Heart left ventricle (tissue), 16 donors: ENCODE data around the gene NME1. TPM values are rescaled to one million over a fixed set of nuclear protein-coding genes. Genes with fewer than 3 reads are reported as not detected.

Experiments
- ATAC-seq, 4 donors: fragments of 200-7000 bp; cut with Tn5 transposase; one replicate each; pipeline ENCODE4 v1.9.1; 2020 to 2022; ENCODE audit warnings: moderate library complexity in 4 of 4, mild to moderate bottlenecking in 3 of 4, moderate number of reproducible peaks in 1 of 4
- DNase-seq, 5 donors: peaks; one replicate each; pipeline ENCODE4 v3.0.0-alpha.2; 2020
- H3K27ac ChIP-seq, 12 donors: fragments of 200-600 bp; sonication (generic) in 4 of 12; one replicate each; pipeline versions ENCODE4 v1.5.0 to v1.8.0; 2016 to 2022; ENCODE audit warnings: mild to moderate bottlenecking in 2 of 12
- H3K27me3 ChIP-seq, 9 donors: fragments of 200-600 bp; sonication (generic) in 2 of 9; one replicate each; pipeline versions ENCODE4 v1.5.1 to v1.8.0; 2016 to 2022; ENCODE audit warnings: mild to moderate bottlenecking in 3 of 9
- H3K36me3 ChIP-seq, 9 donors: fragments of 200-600 bp; sonication (generic) in 2 of 9; one replicate each; pipeline versions ENCODE4 v1.5.0 to v1.8.0; 2018 to 2022; ENCODE audit warnings: mild to moderate bottlenecking in 2 of 9
- H3K4me1 ChIP-seq, 12 donors: fragments of 200-600 bp; sonication (generic) in 4 of 12; one replicate each; pipeline versions ENCODE4 v1.5.0 to v1.8.0; 2016 to 2022; ENCODE audit warnings: mild to moderate bottlenecking in 3 of 12
- H3K4me3 ChIP-seq, 12 donors: fragments of 200-600 bp; sonication (generic) in 4 of 12; one replicate each; pipeline versions ENCODE4 v1.5.0 to v1.8.0; 2017 to 2022; ENCODE audit warnings: mild to moderate bottlenecking in 9 of 12, moderate library complexity in 4 of 12
- H3K9me3 ChIP-seq, 12 donors: fragments of 200-600 bp; sonication (generic) in 4 of 12; one replicate each; pipeline versions ENCODE4 v1.5.0 to v1.8.0; 2016 to 2022; ENCODE audit warnings: mild to moderate bottlenecking in 1 of 12
- POLR2A ChIP-seq, 2 donors: fragments of 450-650 bp; IDR thresholded peaks; one replicate each; pipeline ENCODE4 v1.6.1; 2017; ENCODE audit warnings: antibody characterized with exemption in 2 of 2, mild to moderate bottlenecking in 2 of 2, moderate library complexity in 2 of 2
- WGBS, 4 donors: extraction: QIAGEN DNeasy Blood & Tissue Kit in 2 of 4; methylation state at CpG; one replicate each; pipeline versions ENCODE4 v1.1.5 to v1.1.7; 2013 to 2018; 5-methylcytosine and 5-hydroxymethylcytosine counted together
- intact Hi-C, 10 donors: fragments of 100-400 bp; cut with DNase I; formaldehyde crosslinking; loops; one replicate each; pipeline versions ENCODE4 v1.11.1 to v1.14.2; 2022
- polyA plus RNA-seq, 2 donors: library from polyadenylated mRNA; stranded (reverse); fragments of 200-250 nt; gene quantifications; one replicate each; pipeline ENCODE4 v1.2.3, GENCODE V29; 2013
- total RNA-seq, 9 donors: library from RNA; depleted of rRNA in 2 of 9; stranded (reverse); fragments of >200 nt in 2 of 9; fragmentation: NEBNext Ultra II Directional in 3 of 9; extraction: Animal tissue kit (Norgen Biotek cat#: 25700) in 3 of 9; gene quantifications; one replicate each; pipeline versions ENCODE4 v1.1.0 to v1.2.4, GENCODE V29; 2016 to 2023
- TF ChIP-seq, protein P1 (sequence below), 12 donors: fragments of 200-600 bp; sonication (generic) in 4 of 12; IDR thresholded peaks; one replicate each; pipeline versions ENCODE4 v1.5.0 to v1.8.0; 2018 to 2022; ENCODE audit warnings: antibody characterized with exemption in 12 of 12, mild to moderate bottlenecking in 5 of 12
- donor health status: ischemic (EF 13 %, LVEDD 7.1; RV severe dilation, severe dysfunction).
- donor health status: healthy with polysubstance abuse.
- donor health status: DM: no; HTN: yes; CAD: no.
- donor health status: DM: no; HTN: no; CAD: no.
- donor health status: ischemic (EF 25% LVEDD 6.9; RV normal size, moderate dysfunction).
- donor health status: ischemic (EF 25% LVEDD 5.7; RV mildly dilated, moderate dysfunction).
- donor health status: healthy.
- donor health status: DM: yes; HTN: yes; CAD: no.
- donor health status: ischemic (EF 35%, LVEDD 5.7; RV mildly dilated, moderate dysfunction).
- donor health status: nonischemic (EF 11% LVEDD 7.7; RV severe dilation, severe dysfunction).
- donor health status: DM: yes; HTN: yes; CAD: no.
- donor health status: PGD.
- donor health status: ischemic (EF 29% LVEDD 5.4; RV normal size, mild dysfunction).
- donor health status: nonischemic (EF 23%, LVEDD 6.1; RV moderate dilation, normal function).

NME1 gene
- total and polyA plus RNA-seq, 11 donors, result 9.2 to 157 (median 28.7) TPM

DNA sequence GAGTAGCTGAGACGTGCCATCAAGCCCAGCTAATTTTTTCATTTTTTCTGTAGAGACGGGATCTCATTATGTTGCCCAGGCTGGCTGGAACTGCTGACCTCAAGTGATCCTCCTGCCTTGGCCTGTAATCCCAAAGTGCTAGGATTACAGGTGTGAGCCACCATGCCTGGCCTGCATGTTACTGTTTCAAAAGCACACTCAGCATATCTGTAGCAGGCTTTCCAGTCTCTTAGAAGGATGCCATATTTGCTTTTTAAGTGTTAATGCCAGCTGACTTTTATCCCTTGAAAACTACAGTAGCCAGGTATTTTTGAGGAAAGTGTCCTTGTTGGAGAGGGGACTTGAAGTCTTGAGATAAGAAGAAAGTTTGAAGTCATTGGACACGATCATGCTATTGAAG is 17.4 kb upstream of the NME1 start:
- DNase-seq (no peak), ATAC-seq (no peak)
- Histone ChIP-seq H3K27me3 (no peaks in the 10 kb centered on the region), H3K4me1 (peaks cover 0 to 19% (median 8%) of the 10 kb centered on the region in 12 donors), H3K36me3 (no peaks in the 10 kb centered on the region), H3K9me3 (no peaks in the 10 kb centered on the region), H3K27ac (no peak overlapping the region), H3K4me3 (no peak overlapping the region)
- no peak for TF ChIP-seq POLR2A (IDR thresholded peaks at IDR 0.05)
- TF ChIP-seq, protein P1, sequence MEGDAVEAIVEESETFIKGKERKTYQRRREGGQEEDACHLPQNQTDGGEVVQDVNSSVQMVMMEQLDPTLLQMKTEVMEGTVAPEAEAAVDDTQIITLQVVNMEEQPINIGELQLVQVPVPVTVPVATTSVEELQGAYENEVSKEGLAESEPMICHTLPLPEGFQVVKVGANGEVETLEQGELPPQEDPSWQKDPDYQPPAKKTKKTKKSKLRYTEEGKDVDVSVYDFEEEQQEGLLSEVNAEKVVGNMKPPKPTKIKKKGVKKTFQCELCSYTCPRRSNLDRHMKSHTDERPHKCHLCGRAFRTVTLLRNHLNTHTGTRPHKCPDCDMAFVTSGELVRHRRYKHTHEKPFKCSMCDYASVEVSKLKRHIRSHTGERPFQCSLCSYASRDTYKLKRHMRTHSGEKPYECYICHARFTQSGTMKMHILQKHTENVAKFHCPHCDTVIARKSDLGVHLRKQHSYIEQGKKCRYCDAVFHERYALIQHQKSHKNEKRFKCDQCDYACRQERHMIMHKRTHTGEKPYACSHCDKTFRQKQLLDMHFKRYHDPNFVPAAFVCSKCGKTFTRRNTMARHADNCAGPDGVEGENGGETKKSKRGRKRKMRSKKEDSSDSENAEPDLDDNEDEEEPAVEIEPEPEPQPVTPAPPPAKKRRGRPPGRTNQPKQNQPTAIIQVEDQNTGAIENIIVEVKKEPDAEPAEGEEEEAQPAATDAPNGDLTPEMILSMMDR (IDR thresholded peaks at IDR 0.05), result no peak
- WGBS, 4 donors, result 89 to 97% (median 93%) methylated on average over 3 of the region's 3 CpGs
- intact Hi-C loops, result no loop called here

DNA sequence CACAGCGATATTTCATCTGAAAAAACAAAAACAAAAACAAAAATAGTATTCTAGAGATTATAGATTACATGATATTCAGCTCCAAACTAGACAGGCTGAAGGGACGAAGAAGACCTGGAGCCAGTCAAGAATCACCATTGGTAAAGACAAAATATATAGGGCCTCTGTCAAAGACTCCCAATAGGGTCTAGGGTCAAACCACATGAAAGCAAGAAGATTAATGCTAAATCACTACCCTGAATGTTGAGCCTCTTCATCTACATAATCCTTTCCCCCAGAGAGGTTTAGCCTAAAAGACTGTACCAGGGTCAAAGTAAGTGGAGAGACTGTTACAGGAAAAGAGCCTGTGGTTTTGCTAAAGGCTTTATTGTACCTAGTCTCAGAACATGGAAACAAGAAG is 10.8 kb upstream of the NME1 start:
- H3K36me3 ChIP-seq, result no peaks in the 10 kb centered on the region
- H3K4me1 ChIP-seq, result no peaks in the 10 kb centered on the region
- DNase-seq, result no peak
- intact Hi-C loops, result loop anchor here in 1 of 10 donors (10.0 kb wide), 1 partner anchor 288 kb away; no protein-coding TSS in a partner anchor
- WGBS, 4 donors, result 94 to 97% (median 95%) methylated on average over 2 of the region's 2 CpGs
- no peak overlapping the region for H3K4me3 ChIP-seq
- no peaks in the 10 kb centered on the region for H3K9me3 ChIP-seq
- no peaks in the 10 kb centered on the region for H3K27me3 ChIP-seq
- TF ChIP-seq, protein P1 (IDR thresholded peaks at IDR 0.05), result no peak
- TF ChIP-seq POLR2A (IDR thresholded peaks at IDR 0.05), result no peak
- ATAC-seq, result no peak
- H3K27ac ChIP-seq, result no peak overlapping the region

DNA sequence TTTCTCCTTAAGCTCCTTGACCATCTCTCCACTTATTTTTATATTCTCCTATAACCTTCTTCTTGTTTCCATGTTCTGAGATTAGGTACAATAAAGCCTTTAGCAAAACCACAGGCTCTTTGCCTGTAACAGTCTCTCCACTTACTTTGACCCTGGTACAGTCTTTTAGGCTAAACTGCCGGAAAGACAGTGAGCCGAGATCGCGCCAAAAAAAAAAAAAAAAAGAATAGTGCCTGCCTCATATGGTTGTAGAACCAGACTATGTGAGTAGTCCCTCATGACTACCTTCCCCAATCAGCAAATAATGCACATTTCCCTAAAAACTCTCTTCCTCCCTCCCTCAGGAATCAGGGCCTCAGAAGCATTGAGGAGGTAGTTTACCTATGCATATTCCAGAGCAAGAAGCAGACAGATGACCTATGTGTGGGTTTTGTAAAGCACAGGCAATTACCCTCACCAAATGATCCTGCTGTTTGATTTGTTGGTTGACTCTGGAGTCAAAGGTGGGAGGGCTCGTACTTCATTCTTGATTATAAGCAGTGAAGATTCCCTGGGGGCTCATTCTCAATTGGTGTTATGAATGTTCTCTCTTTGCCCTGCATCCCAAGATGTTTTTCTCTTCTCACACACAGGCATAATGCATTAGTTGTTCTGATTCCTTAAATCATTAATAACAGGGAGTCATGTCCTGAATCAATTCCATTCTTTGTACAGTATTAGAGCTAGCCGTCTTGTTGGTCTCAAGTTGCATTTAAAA is 8.9 kb upstream of the NME1 start:
- Histone ChIP-seq H3K9me3 (no peaks in the 10 kb centered on the region), H3K27me3 (no peaks in the 10 kb centered on the region), H3K27ac (no peak overlapping the region), H3K4me3 (no peak overlapping the region), H3K36me3 (no peaks in the 10 kb centered on the region), H3K4me1 (no peaks in the 10 kb centered on the region)
- TF ChIP-seq POLR2A (IDR thresholded peaks at IDR 0.05), result no peak
- TF ChIP-seq, protein P1 (IDR thresholded peaks at IDR 0.05), result no peak
- no peak for ATAC-seq
- intact Hi-C loops, result loop anchor here in 1 of 10 donors (10.0 kb wide), 1 partner anchor 290 kb away; no protein-coding TSS in a partner anchor
- no peak for DNase-seq
- 60 to 76% (median 70%) methylated on average over 6 of the region's 6 CpGs for WGBS, 4 donors

DNA sequence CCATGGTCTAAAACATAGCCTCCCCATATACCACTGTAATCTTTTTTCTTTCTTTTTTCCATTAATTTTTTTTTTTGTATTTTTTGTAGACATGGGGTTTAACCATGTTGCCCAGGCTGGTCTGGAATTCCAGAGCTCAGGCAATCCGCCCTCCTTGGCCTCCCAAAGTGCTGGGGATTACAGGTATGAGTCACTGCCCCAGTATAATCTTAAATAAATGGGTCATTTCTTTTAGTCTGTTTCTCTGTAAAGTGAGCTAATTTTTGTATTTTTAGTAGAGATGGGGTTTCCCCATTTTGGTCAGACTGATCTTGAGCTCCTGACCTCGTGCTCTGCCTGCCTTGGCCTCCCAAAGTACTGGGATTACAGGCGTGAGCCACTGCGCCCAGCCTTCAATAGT is 5.7 kb upstream of the NME1 start:
- DNase-seq, result no peak
- ATAC-seq, result no peak
- Histone ChIP-seq H3K4me1 (peaks cover 0 to 5% (median 2%) of the 10 kb centered on the region in 12 donors), H3K36me3 (no peaks in the 10 kb centered on the region), H3K27me3 (no peaks in the 10 kb centered on the region), H3K4me3 (no peak overlapping the region), H3K9me3 (no peaks in the 10 kb centered on the region), H3K27ac (no peak overlapping the region)
- TF ChIP-seq POLR2A (IDR thresholded peaks at IDR 0.05), result no peak
- TF ChIP-seq, protein P1 (IDR thresholded peaks at IDR 0.05), result no peak
- intact Hi-C loops, result loop anchor here in 1 of 10 donors (10.0 kb wide), 1 partner anchor 293 kb away; no protein-coding TSS in a partner anchor
- 80 to 89% (median 83%) methylated on average over 4 of the region's 4 CpGs for WGBS, 4 donors
